Fibroblast of the conjunctiva (primary cell): ENCODE data around the gene PRDM1.
"Not testable (repeated sequence)": the region's sequence is repeated elsewhere in the genome, so short reads cannot be mapped to it uniquely, and the experiment has no call there.

Source experiments
- DNase-seq: peaks from one replicate; pipeline ENCODE4 v3.0.0-alpha.2; 2010; ENCODE audit warnings: low read depth

The PRDM1 gene

GRCh38 chr6:106138151-106138550 lies 52.0 kb downstream of the PRDM1 start:
- no peak for DNase-seq

- DNase-seq: no peak
These were observed 55.5 kb downstream of the PRDM1 start for GRCh38 chr6:106141441-106142237.

- no peak for DNase-seq
These were observed 56.8 kb downstream of the PRDM1 start for GRCh38 chr6:106142876-106143431.

- no peak for DNase-seq
These were observed 57.5 kb downstream of the PRDM1 start for GRCh38 chr6:106143665-106144064.

GRCh38 chr6:106145144-106145543 lies 59.0 kb downstream of the PRDM1 start:
- DNase-seq: no peak

DNA sequence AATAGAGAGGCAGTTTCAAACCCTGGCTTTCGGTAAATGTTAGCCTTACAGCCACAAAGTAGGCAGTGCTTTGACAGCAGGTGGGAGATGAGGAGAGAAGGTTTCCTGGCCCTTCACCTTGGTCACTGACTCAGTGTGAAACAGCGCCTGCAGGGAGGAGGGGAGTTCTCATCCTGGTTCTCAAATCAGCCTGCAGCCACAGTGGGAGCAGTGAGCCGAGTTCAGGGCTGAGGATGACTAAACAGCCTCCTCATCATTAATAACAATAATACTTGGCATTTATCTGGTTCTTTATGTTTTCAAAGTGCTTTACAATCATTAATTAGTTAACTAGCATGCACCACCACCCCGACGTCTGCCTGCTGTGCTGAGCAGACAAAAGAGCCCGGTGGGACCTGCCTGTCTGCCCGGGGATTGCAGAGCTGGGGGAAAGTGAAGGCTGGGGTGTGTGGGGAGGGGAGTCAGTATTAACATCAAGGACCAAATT lies 59.6 kb downstream of the PRDM1 start:
- DNase-seq: no peak

DNA sequence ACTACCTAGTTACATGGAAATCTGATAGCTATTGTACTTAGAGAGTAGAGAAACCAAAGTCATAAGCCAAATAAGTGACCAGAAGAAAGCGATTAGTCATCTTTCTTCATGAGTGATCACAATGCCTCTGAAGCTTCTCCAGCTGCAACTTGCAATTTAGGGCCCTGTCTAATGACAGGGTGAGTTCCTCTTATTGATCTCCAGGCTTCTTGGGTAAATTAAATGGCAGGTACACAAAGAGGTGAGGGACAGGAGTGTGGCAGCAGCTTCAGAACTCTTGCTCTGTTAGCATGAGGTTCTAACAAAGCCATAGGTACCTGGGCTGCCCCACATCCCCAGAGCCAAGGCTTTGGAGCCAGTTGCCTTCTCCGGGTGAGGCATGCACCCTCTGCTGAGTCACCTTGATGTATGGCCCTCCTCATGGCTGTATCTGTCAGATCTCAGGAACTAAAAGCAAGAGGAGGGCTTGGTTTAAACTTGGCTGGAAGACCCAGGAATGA lies 60.8 kb downstream of the PRDM1 start:
- DNase-seq: no peak

- DNase-seq: no peak
These were observed 61.3 kb downstream of the PRDM1 start for GRCh38 chr6:106147476-106147875.

DNA sequence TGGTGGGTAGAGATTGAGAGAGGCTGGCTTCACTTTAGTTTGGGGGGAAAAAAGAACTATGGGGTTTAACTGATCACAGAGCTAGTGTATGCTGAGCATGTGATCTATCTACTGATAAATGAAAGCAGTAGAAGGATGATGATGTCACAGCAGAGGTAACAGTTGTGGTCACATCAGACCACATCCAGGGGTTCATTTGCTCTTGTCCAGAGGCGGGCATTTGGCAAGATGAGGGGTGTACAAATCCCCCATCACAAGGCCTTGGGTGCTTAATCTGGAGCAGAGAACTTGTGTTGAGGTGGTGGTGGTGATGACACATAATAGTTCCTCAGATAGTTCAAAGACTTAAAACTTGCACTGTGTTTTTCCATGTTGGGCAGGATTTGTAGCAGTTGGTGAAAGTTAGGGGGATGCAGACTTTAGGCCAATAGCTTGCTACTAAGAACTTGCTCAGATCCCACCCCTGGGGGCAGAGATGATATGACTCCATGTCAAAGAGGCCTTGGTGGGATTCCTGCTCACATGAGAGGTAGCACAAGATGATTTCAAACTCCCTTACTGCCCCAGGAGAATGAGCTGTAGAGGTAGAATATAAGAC lies 63.4 kb downstream of the PRDM1 start:
- DNase-seq: no peak

DNA sequence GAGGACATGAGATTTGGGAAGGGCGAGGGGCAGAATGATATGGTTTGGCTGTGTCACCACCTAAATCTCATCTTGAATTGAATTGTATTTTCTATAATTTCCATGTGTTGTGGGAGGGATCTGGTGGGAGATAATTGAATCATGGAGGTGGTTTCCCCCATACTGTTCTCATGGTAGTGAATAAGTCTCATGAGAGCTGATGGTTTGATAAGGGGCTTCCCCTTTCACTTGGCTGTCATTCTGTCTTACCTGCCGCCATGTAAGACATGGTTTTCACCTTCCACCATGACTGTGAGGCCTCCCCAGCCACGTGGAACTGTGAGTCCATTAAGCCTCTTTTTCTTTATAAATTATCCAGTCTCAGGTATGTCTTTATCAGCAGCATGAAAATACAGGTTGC lies 66.3 kb downstream of the PRDM1 start:
- not testable (repeated sequence) for DNase-seq

- no peak for DNase-seq
These were observed 66.8 kb downstream of the PRDM1 start for GRCh38 chr6:106152952-106153351.

GRCh38 chr6:106154326-106154725 lies 68.2 kb downstream of the PRDM1 start:
- DNase-seq: no peak

- no peak for DNase-seq
These were observed 69.2 kb downstream of the PRDM1 start for GRCh38 chr6:106155219-106155830.

- DNase-seq: no peak
These were observed 70.3 kb downstream of the PRDM1 start for GRCh38 chr6:106156413-106156812.

DNA sequence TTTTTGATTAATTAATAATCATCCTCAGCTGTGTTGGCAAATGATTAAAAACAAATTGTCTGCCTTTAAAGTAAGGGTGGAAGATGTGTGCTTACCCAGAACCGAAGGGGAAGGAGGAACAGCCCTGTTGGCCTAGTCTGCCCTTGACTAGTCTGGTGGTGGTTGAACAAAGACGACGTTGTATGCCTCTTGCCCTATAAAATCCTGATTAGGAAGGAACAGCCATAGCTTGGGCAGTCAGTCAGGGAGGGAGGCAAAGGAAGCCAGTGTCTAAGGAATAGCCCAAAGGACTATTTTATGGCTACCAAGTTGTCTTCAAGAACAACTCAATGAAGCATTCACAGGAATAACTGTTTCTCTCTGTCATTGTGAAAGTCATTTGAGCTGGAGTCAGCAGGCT lies 70.7 kb downstream of the PRDM1 start:
- no peak for DNase-seq

DNA sequence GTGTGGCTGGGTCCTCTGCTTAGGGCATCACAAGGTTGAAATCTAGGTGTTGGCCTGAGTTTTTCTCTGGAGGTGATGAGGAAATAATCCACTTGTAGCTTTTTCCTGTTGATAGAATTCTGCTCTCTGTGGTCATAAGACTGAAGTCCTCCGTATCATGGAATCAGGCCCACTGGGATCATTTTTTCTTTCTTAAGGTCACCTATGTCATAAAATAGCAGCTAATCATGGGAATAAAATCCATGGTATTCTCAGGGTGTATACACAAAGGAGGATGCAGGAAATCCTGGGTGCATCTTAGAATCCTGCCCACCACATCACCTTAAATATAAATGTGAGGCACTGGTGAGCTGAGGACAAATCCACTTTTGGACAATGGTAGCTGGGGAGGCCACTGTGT lies 72.7 kb downstream of the PRDM1 start:
- DNase-seq: no peak
